MCF 10A (cell line): ENCODE results near the gene SMIM32. TPM values are rescaled to one million over a fixed set of nuclear protein-coding genes. Genes with fewer than 3 reads are reported as not detected.

Experiments used
- BruUV-seq: library from RNA; stranded (reverse); fragments of 400-500 nt; replicated peaks from 2 replicates; lab custom pipeline; 2021; lab: Mats Ljungman, UMichigan
- CTCF ChIA-PET: fragments of 300-600 bp; sonication (Branson Sonifier 250); formaldehyde crosslinking; extraction: SDS; loops from one replicate; lab custom pipeline; 2021; ENCODE audit warnings: antibody characterized with exemption, inconsistent platforms; lab: Yijun Ruan, JAX
- POLR2A ChIA-PET: fragments of 300-600, 350-650 bp; sonication (Branson Sonifier 250); formaldehyde crosslinking; extraction: SDS; loops from one replicate; lab custom pipeline; 2020; ENCODE audit warnings: antibody characterized with exemption, inconsistent platforms; lab: Yijun Ruan, JAX
- DNase-seq: peaks from one replicate; pipeline ENCODE4 v3.0.0-alpha.2; 2018; ENCODE audit not compliant: unreplicated experiment
- H3K27ac Mint-ChIP-seq: one replicate; pipeline ENCODE4 v1.8.0; 2022; ENCODE audit warnings: mild to moderate bottlenecking, low read depth, mixed read lengths; ENCODE audit not compliant: unreplicated experiment
- H3K27me3 Mint-ChIP-seq: one replicate; pipeline ENCODE4 v1.8.0; 2022; ENCODE audit warnings: mixed read lengths; ENCODE audit not compliant: insufficient read depth, unreplicated experiment
- H3K36me3 Mint-ChIP-seq: one replicate; pipeline ENCODE4 v1.8.0; 2022; ENCODE audit warnings: mild to moderate bottlenecking, moderate library complexity, mixed read lengths; ENCODE audit not compliant: insufficient read depth, unreplicated experiment
- H3K4me1 Mint-ChIP-seq: one replicate; pipeline ENCODE4 v1.8.0; 2022; ENCODE audit warnings: mixed read lengths; ENCODE audit not compliant: insufficient read depth, unreplicated experiment
- H3K4me3 Mint-ChIP-seq: one replicate; pipeline ENCODE4 v1.8.0; 2022; ENCODE audit warnings: mild to moderate bottlenecking, moderate library complexity, mixed read lengths; ENCODE audit not compliant: unreplicated experiment
- H3K9me3 Mint-ChIP-seq: one replicate; pipeline ENCODE4 v1.8.0; 2022; ENCODE audit warnings: mixed read lengths; ENCODE audit not compliant: unreplicated experiment
- CTCF ChIP-seq: fragments of 200-600 bp; IDR thresholded peaks from one replicate; pipeline ENCODE4 v1.8.0; 2022; ENCODE audit warnings: antibody characterized with exemption, mild to moderate bottlenecking; ENCODE audit not compliant: unreplicated experiment
- intact Hi-C: fragments of 100-400 bp; cut with micrococcal nuclease; formaldehyde crosslinking; loops from 2 replicates; pipeline ENCODE4 v1.14.1; 2022
- total RNA-seq: library from RNA; stranded (reverse); gene quantifications from 2 replicates; pipeline ENCODE4 v1.2.3, GENCODE V29; 2022

SMIM32 gene
- total RNA-seq, 1 experiment from 2014 or later: not detected

GRCh38 chr5:136143763-136144162 is 49.2 kb downstream of the SMIM32 start:
- intact Hi-C loops: no loop called here
- H3K27me3 Mint-ChIP-seq: no peaks in the 10 kb centered on the region
- CTCF ChIA-PET: interaction anchor here (0.5 to 1.9 kb wide), 5 partner anchors 9 to 1102 kb away, joined by 3 to 7 read pairs (median 4); no protein-coding TSS in a partner anchor
- POLR2A ChIA-PET: interaction anchor here (2.1 to 13.9 kb wide), 3 partner anchors 6 to 13 kb away, joined by 7 to 178 read pairs (median 35); partner anchors contain the start of gene SMAD5
- no peak for TF ChIP-seq CTCF
- H3K9me3 Mint-ChIP-seq: no peaks in the 10 kb centered on the region
- peaks cover 21% of the 10 kb centered on the region for H3K4me1 Mint-ChIP-seq
- peaks cover 6% of the 10 kb centered on the region for H3K36me3 Mint-ChIP-seq
- BruUV-seq: no TSS peak
- H3K4me3 Mint-ChIP-seq: no peak overlapping the region
- no peak for DNase-seq
- H3K27ac Mint-ChIP-seq: no peak overlapping the region

- H3K27ac Mint-ChIP-seq: no peak overlapping the region
- BruUV-seq: no TSS peak
- CTCF ChIA-PET: interaction anchor here (0.5 to 1.9 kb wide), 5 partner anchors 8 to 101 kb away, joined by 3 to 7 read pairs (median 4); no protein-coding TSS in a partner anchor
- intact Hi-C loops: no loop called here
- DNase-seq: no peak
- no peak for TF ChIP-seq CTCF
- peaks cover 2% of the 10 kb centered on the region for H3K36me3 Mint-ChIP-seq
- no peaks in the 10 kb centered on the region for H3K27me3 Mint-ChIP-seq
- POLR2A ChIA-PET: interaction anchor here (1.1 to 13.9 kb wide), 4 partner anchors 6 to 20 kb away, joined by 4 to 178 read pairs (median 21); partner anchors contain the start of gene SMAD5
- no peaks in the 10 kb centered on the region for H3K9me3 Mint-ChIP-seq
- no peak overlapping the region for H3K4me3 Mint-ChIP-seq
- peaks cover 22% of the 10 kb centered on the region for H3K4me1 Mint-ChIP-seq
Observed at GRCh38 chr5:136143312-136143711, 49.6 kb downstream of the SMIM32 start.

GRCh38 chr5:136141561-136141960 is 51.4 kb downstream of the SMIM32 start:
- CTCF ChIA-PET: interaction anchor here (0.9 to 2.4 kb wide), 6 partner anchors 9 to 196 kb away, joined by 3 to 10 read pairs (median 5); partner anchors contain the start of gene SMAD5

More at GRCh38 chr5:136141561-136141960, 51.4 kb downstream of the SMIM32 start:
- H3K4me3 Mint-ChIP-seq: no peak overlapping the region
- POLR2A ChIA-PET: interaction anchor here (0.6 to 13.9 kb wide), 6 partner anchors 8 to 100 kb away, joined by 3 to 178 read pairs (median 3); partner anchors contain the start of gene SMAD5
- no peaks in the 10 kb centered on the region for H3K36me3 Mint-ChIP-seq
- H3K27ac Mint-ChIP-seq: no peak overlapping the region
- no peak for DNase-seq
- no peak for TF ChIP-seq CTCF
- intact Hi-C loops: no loop called here
- H3K9me3 Mint-ChIP-seq: no peaks in the 10 kb centered on the region
- H3K4me1 Mint-ChIP-seq: peaks cover 26% of the 10 kb centered on the region
- BruUV-seq: no TSS peak
- H3K27me3 Mint-ChIP-seq: no peaks in the 10 kb centered on the region

Other genes with a start within 250 kb of the SMIM32 start
- gene LECT2, start 238.2 kb downstream of the SMIM32 start, total RNA-seq: not detected in 2 replicates
- 623 and 892 TPM in 2 replicates for gene TGFBI, start 164.2 kb downstream of the SMIM32 start, total RNA-seq
- 97.4 and 106 TPM in 2 replicates for gene SMAD5, start 60.3 kb downstream of the SMIM32 start, total RNA-seq
- gene TRPC7, start 172.4 kb upstream of the SMIM32 start, total RNA-seq: not detected in 2 replicates